Mammary epithelial cell (primary cell): Measurements from ENCODE around the gene ST6GAL1.

Experiments
- CTCF ChIP-seq, 2 donors: IDR thresholded peaks in 1 of 2; conservative IDR thresholded peaks in 1 of 2; 2 replicates each; pipeline ENCODE4 v1.5.1; 2011 to 2012; ENCODE audit warnings: inconsistent platforms in 2 of 2, low read length in 2 of 2, mild to moderate bottlenecking in 2 of 2, control low read depth in 1 of 2, low read depth in 1 of 2; ENCODE audit not compliant: insufficient read depth in 1 of 2; ENCODE audit errors: extremely low read depth in 1 of 2
- EZH2 ChIP-seq: IDR thresholded peaks from 2 replicates; pipeline ENCODE4 v1.6.1; 2012; ENCODE audit warnings: low read length, inconsistent platforms, borderline replicate concordance

GRCh38 chr3:187080799-187081450 is 150.6 kb downstream of the ST6GAL1 start:
- TF ChIP-seq CTCF (conservative IDR thresholded peaks at IDR 0.05 in 1 of 2, IDR thresholded peaks at IDR 0.05 in 1 of 2; ENCODE audit: extremely low read depth in 1 of 2, insufficient read depth in 1 of 2, low read depth in 1 of 2, low read length in 2 of 2): no peak
- TF ChIP-seq EZH2: no peak
